ENCODE results near the gene RYK. TPM values are rescaled to one million over a fixed set of nuclear protein-coding genes. Genes with fewer than 3 reads are reported as not detected.

RYK gene
- polyA plus RNA-seq, 1 of the 3 experiments (the other 2 are of a cell fraction), result 25.9 TPM

GRCh38 chr3:134132961-134133360 lies 117.7 kb downstream of the RYK start:
- no peak for DNase-seq
- Histone ChIP-seq H3K4me3 (ENCODE audit: low read depth in 2 of 2, low read length in 1 of 2) (no peak overlapping the region), H3K36me3 (replicated peaks in 1 of 2; ENCODE audit: control insufficient read depth in 1 of 2, insufficient read depth in 2 of 2, low read length in 1 of 2) (peaks cover 0 to 12% of the 10 kb centered on the region in 2 experiments), H3K9ac (no peak overlapping the region), H3K9me3 (no peaks in the 10 kb centered on the region), H4K20me1 (ENCODE audit: insufficient read depth) (no peaks in the 10 kb centered on the region), H3K4me2 (no peak overlapping the region), H3K27ac (ENCODE audit: low read depth in 2 of 2, low read length in 1 of 2) (no peak overlapping the region), H3F3A (replicated peaks; ENCODE audit: insufficient read depth) (no peaks in the 10 kb centered on the region), H3K79me2 (ENCODE audit: insufficient read depth) (no peaks in the 10 kb centered on the region), H3K9me2 (no peaks in the 10 kb centered on the region), H3K4me1 (ENCODE audit: control insufficient read depth in 1 of 2, insufficient read depth in 2 of 2, low read depth in 1 of 2, low read length in 1 of 2) (no peaks in the 10 kb centered on the region), H2AFZ (ENCODE audit: low read depth) (no peak overlapping the region), H3K27me3 (ENCODE audit: insufficient read depth) (no peaks in the 10 kb centered on the region)
- ChIA-PET CTCF (no interaction called here), POLR2A (no interaction called here)
- WGBS (ENCODE audit: low lambda C conversion rate), result 60% methylated on average over 3 of the region's 3 CpGs
- no peak for TF ChIP-seq SIN3A (IDR thresholded peaks at IDR 0.05; ENCODE audit: borderline replicate concordance, low read depth, low read length)
- TF ChIP-seq NRF1 (IDR thresholded peaks at IDR 0.05; ENCODE audit: low read depth, low read length), result no peak
- no peak for TF ChIP-seq REST (IDR thresholded peaks at IDR 0.05; ENCODE audit: low read depth, low read length)

- ChIA-PET CTCF (interaction anchor here (0.6 kb wide), 1 partner anchor 95 kb away, joined by 3 read pairs; no protein-coding TSS in a partner anchor), POLR2A (no interaction called here)
- peaks cover 0 to 21% of the 10 kb centered on the region in 2 experiments for H3K36me3 ChIP-seq (replicated peaks in 1 of 2; ENCODE audit: control insufficient read depth in 1 of 2, insufficient read depth in 2 of 2, low read length in 1 of 2)
- no peak overlapping the region for H3K27ac ChIP-seq (ENCODE audit: low read depth in 2 of 2, low read length in 1 of 2)
- no peaks in the 10 kb centered on the region for H3K9me2 ChIP-seq
- no peak overlapping the region for H3K4me3 ChIP-seq (ENCODE audit: low read depth in 2 of 2, low read length in 1 of 2)
- WGBS (ENCODE audit: low lambda C conversion rate), result 58% methylated on average over 1 of the region's 1 CpG
- H3K4me2 ChIP-seq, result no peak overlapping the region
- no peaks in the 10 kb centered on the region for H3K4me1 ChIP-seq (ENCODE audit: control insufficient read depth in 1 of 2, insufficient read depth in 2 of 2, low read depth in 1 of 2, low read length in 1 of 2)
- no peaks in the 10 kb centered on the region for H4K20me1 ChIP-seq (ENCODE audit: insufficient read depth)
- no peak overlapping the region for H3K9ac ChIP-seq
- H3K79me2 ChIP-seq (ENCODE audit: insufficient read depth), result no peaks in the 10 kb centered on the region
- no peak for DNase-seq
- TF ChIP-seq CTCF (IDR thresholded peaks at IDR 0.05), result peak; percentile 7; the same call in 1 of the 2 replicates
- no peak for TF ChIP-seq IRF3 (IDR thresholded peaks at IDR 0.05; ENCODE audit: low read depth, low read length)
- no peaks in the 10 kb centered on the region for H3F3A ChIP-seq (replicated peaks; ENCODE audit: insufficient read depth)
- H3K9me3 ChIP-seq, result peaks cover 6% of the 10 kb centered on the region
- H3K27me3 ChIP-seq (ENCODE audit: insufficient read depth), result no peaks in the 10 kb centered on the region
- H2AFZ ChIP-seq (ENCODE audit: low read depth), result no peak overlapping the region
Measured at GRCh38 chr3:134126153-134126552, 124.5 kb downstream of the RYK start.
